Type B pancreatic cell (in vitro differentiated cells): ENCODE results near the gene XKR8. TPM values are rescaled to one million over a fixed set of nuclear protein-coding genes. Genes with fewer than 3 reads are reported as not detected.

Experiments used
- DNase-seq: peaks from one replicate; pipeline ENCODE4 v3.0.0; 2021; ENCODE audit warnings: mixed read lengths; ENCODE audit not compliant: unreplicated experiment; ENCODE audit errors: extremely low spot score
- H3K27ac Mint-ChIP-seq: 2 replicates; pipeline ENCODE4 v1.8.0; 2021; ENCODE audit warnings: mild to moderate bottlenecking, mixed read lengths
- H3K27me3 Mint-ChIP-seq: 2 replicates; pipeline ENCODE4 v1.8.0; 2021; ENCODE audit warnings: mixed read lengths
- H3K36me3 Mint-ChIP-seq: 2 replicates; pipeline ENCODE4 v1.8.0; 2021; ENCODE audit warnings: mixed read lengths
- H3K4me1 Mint-ChIP-seq: one replicate; pipeline ENCODE4 v1.8.0; 2021; ENCODE audit warnings: mixed read lengths; ENCODE audit not compliant: unreplicated experiment
- H3K4me3 Mint-ChIP-seq: 2 replicates; pipeline ENCODE4 v1.8.0; 2021; ENCODE audit warnings: mild to moderate bottlenecking, mixed read lengths
- H3K9me3 Mint-ChIP-seq: 2 replicates; pipeline ENCODE4 v1.8.0; 2021; ENCODE audit warnings: mixed read lengths
- total RNA-seq: library from RNA; stranded (reverse); gene quantifications from 2 replicates; pipeline ENCODE4 v1.2.1, GENCODE V29; 2021; ENCODE audit warnings: low replicate concordance
- TF ChIP-seq, protein P1 (sequence below): fragments of 200-600 bp; sonication (generic); conservative IDR thresholded peaks from 2 replicates; pipeline ENCODE4 v1.5.0; 2021; ENCODE audit warnings: antibody characterized with exemption, mild to moderate bottlenecking

The XKR8 gene
- total RNA-seq, 1 donor from 2014 or later, result 12.6 TPM

GRCh38 chr1:27945020-27945419, 14.8 kb upstream of the XKR8 start:
- H3K36me3 Mint-ChIP-seq, result no peaks in the 10 kb centered on the region
- H3K9me3 Mint-ChIP-seq, result no peaks in the 10 kb centered on the region
- no peak for DNase-seq
- H3K4me1 Mint-ChIP-seq, result no peaks in the 10 kb centered on the region
- no peak overlapping the region for H3K4me3 Mint-ChIP-seq
- TF ChIP-seq, protein P1, sequence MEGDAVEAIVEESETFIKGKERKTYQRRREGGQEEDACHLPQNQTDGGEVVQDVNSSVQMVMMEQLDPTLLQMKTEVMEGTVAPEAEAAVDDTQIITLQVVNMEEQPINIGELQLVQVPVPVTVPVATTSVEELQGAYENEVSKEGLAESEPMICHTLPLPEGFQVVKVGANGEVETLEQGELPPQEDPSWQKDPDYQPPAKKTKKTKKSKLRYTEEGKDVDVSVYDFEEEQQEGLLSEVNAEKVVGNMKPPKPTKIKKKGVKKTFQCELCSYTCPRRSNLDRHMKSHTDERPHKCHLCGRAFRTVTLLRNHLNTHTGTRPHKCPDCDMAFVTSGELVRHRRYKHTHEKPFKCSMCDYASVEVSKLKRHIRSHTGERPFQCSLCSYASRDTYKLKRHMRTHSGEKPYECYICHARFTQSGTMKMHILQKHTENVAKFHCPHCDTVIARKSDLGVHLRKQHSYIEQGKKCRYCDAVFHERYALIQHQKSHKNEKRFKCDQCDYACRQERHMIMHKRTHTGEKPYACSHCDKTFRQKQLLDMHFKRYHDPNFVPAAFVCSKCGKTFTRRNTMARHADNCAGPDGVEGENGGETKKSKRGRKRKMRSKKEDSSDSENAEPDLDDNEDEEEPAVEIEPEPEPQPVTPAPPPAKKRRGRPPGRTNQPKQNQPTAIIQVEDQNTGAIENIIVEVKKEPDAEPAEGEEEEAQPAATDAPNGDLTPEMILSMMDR, result no peak
- no peak overlapping the region for H3K27ac Mint-ChIP-seq
- no peaks in the 10 kb centered on the region for H3K27me3 Mint-ChIP-seq

GRCh38 chr1:27949027-27949426, 10.7 kb upstream of the XKR8 start:
- no peak overlapping the region for H3K4me3 Mint-ChIP-seq
- H3K36me3 Mint-ChIP-seq, result no peaks in the 10 kb centered on the region
- no peaks in the 10 kb centered on the region for H3K9me3 Mint-ChIP-seq
- no peak overlapping the region for H3K27ac Mint-ChIP-seq
- H3K4me1 Mint-ChIP-seq, result no peaks in the 10 kb centered on the region
- no peaks in the 10 kb centered on the region for H3K27me3 Mint-ChIP-seq
- TF ChIP-seq, protein P1, result no peak
- DNase-seq, result no peak

- no peak for DNase-seq
- H3K9me3 Mint-ChIP-seq, result no peaks in the 10 kb centered on the region
- H3K4me1 Mint-ChIP-seq, result no peaks in the 10 kb centered on the region
- TF ChIP-seq, protein P1, result no peak
- no peaks in the 10 kb centered on the region for H3K36me3 Mint-ChIP-seq
- H3K27me3 Mint-ChIP-seq, result peaks cover 7% of the 10 kb centered on the region
- no peak overlapping the region for H3K27ac Mint-ChIP-seq
- no peak overlapping the region for H3K4me3 Mint-ChIP-seq
Observed at GRCh38 chr1:27951396-27951795, 8.4 kb upstream of the XKR8 start.

DNA sequence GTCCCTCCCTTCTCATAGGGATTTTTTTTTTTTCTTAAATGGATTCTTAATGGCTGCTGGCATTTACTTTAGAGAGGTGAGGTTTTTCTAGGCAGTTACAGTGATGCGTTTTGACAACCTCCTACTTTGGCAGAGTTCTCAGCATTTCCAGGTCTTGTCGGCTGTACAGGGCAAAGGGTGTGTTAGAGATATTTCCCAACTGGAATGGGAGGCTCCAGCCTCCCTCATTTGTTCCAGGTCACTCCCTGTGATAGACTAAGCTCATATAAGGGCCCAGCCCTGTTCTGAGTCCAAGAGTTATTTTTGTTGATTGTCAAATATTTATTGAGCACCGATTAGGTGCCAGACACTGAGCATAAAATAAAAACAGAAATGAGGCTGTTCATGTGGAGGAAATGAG, 7.6 kb upstream of the XKR8 start:
- H3K27me3 Mint-ChIP-seq, result peaks cover 7% of the 10 kb centered on the region
- DNase-seq, result no peak
- no peaks in the 10 kb centered on the region for H3K9me3 Mint-ChIP-seq
- H3K36me3 Mint-ChIP-seq, result no peaks in the 10 kb centered on the region
- no peaks in the 10 kb centered on the region for H3K4me1 Mint-ChIP-seq
- H3K27ac Mint-ChIP-seq, result no peak overlapping the region
- H3K4me3 Mint-ChIP-seq, result no peak overlapping the region
- TF ChIP-seq, protein P1, result no peak

DNA sequence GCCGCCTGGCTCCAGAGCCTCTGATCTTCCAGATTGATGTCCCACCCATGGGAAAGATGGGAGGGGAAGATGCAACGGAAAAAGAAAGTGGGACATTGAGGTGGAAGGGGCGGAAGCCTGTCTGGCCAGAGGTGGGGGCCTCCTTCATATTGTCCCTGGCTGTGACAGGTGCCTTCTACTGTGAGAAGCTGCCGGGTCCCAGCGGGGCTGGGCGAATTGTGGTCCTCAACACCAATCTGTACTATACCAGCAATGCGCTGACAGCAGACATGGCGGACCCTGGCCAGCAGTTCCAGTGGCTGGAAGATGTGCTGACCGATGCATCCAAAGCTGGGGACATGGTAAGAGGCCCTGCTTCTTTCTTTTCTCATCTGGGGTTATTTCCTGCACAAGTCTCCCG, 5.6 kb upstream of the XKR8 start:
- Mint-ChIP-seq H3K27ac (no peak overlapping the region), H3K36me3 (no peaks in the 10 kb centered on the region), H3K27me3 (peaks cover 7% of the 10 kb centered on the region), H3K9me3 (no peaks in the 10 kb centered on the region), H3K4me3 (no peak overlapping the region), H3K4me1 (no peaks in the 10 kb centered on the region)
- DNase-seq, result no peak
- TF ChIP-seq, protein P1, result no peak

GRCh38 chr1:27955076-27955475, 4.7 kb upstream of the XKR8 start:
- DNase-seq, result no peak
- Mint-ChIP-seq H3K36me3 (no peaks in the 10 kb centered on the region), H3K9me3 (no peaks in the 10 kb centered on the region), H3K27me3 (peaks cover 7% of the 10 kb centered on the region), H3K4me3 (no peak overlapping the region), H3K27ac (no peak overlapping the region), H3K4me1 (peaks cover 4% of the 10 kb centered on the region)
- TF ChIP-seq, protein P1, result no peak
